GM12892 (cell line): ENCODE data around the gene NECTIN1.

Source experiments
- POLR2A ChIP-seq: IDR thresholded peaks from 2 replicates; pipeline ENCODE4 v1.6.1; 2011; ENCODE audit warnings: low read depth, low read length, control low read depth
- POLR2AphosphoS5 ChIP-seq: IDR thresholded peaks from 2 replicates; pipeline ENCODE4 v1.6.1; 2011; ENCODE audit warnings: low read depth, low read length, control low read depth
- TAF1 ChIP-seq: IDR thresholded peaks from 2 replicates; pipeline ENCODE4 v1.6.1; 2011; ENCODE audit warnings: low read depth, mild to moderate bottlenecking, control low read depth, low read length, borderline replicate concordance

DNA sequence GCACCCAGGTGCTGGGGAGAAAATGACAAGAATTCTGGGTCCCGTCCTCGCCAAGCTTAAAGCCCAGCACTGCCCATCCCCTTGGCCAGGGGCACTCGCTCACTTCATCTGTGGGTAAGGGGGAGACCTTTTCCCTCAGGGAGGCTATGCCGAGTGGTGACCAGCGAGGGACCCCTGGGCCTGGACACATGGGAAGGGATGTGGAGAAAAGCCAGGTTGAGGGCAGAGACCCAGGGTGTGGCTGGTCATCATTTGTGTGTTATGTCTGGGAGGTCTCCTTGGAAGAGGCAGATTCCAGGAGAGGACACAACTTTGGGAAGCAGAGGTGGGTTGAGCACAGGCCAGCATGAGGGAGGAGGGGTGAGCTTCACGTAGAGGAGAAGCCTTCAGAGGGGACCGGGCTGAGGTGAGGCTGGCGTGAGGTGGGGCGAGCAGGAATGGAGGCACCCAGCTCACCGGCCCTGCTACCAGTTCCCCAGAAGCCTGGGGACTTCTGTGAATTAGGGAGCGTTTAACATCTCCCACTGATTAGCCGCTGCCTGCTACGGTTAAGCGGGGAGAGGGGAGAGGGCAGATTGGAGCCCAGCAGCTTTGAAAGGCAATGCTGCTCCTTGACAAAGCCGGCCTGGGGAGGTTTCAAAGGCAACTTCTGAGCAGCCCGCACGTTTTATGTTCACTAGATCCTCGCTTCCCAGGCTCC lies 25.8 kb upstream of the NECTIN1 start:
- no peak for TF ChIP-seq POLR2A
- TF ChIP-seq TAF1, result no peak
- no peak for TF ChIP-seq POLR2AphosphoS5
